Stomach smooth muscle (tissue), 2 donors: ENCODE measurements around the gene FRMD4A.
"Not testable (repeated sequence)": the region's sequence is repeated elsewhere in the genome, so short reads cannot be mapped to it uniquely, and the experiment has no call there.

ENCODE experiments used
- H3K27ac ChIP-seq: one replicate; pipeline ENCODE4 v1.7.0; 2013; ENCODE audit warnings: mild to moderate bottlenecking, low read length, inconsistent platforms
- H3K27me3 ChIP-seq, 2 donors: one replicate each; pipeline ENCODE4 v1.7.0; 2013; ENCODE audit warnings: low read length in 2 of 2; ENCODE audit not compliant: insufficient read depth in 2 of 2, control insufficient read depth in 1 of 2
- H3K36me3 ChIP-seq, 2 donors: one replicate each; pipeline ENCODE4 v1.7.0; 2013; ENCODE audit warnings: low read length in 2 of 2; ENCODE audit not compliant: control insufficient read depth in 2 of 2, insufficient read depth in 2 of 2
- H3K4me1 ChIP-seq: one replicate; pipeline ENCODE4 v1.7.0; 2013; ENCODE audit warnings: low read length; ENCODE audit not compliant: control insufficient read depth, insufficient read depth
- H3K4me3 ChIP-seq, 2 donors: one replicate each; pipeline ENCODE4 v1.7.0; 2013; ENCODE audit warnings: low read length in 2 of 2
- H3K9ac ChIP-seq, 2 donors: one replicate each; pipeline ENCODE4 v1.7.0; 2013; ENCODE audit warnings: low read length in 2 of 2, mild to moderate bottlenecking in 1 of 2
- H3K9me3 ChIP-seq, 2 donors: one replicate each; pipeline ENCODE4 v1.7.0; 2013; ENCODE audit warnings: low read length in 2 of 2; ENCODE audit not compliant: control insufficient read depth in 2 of 2
- donor health status: healthy.
- donor health status: Pancreatic carcinoma.

FRMD4A gene

DNA sequence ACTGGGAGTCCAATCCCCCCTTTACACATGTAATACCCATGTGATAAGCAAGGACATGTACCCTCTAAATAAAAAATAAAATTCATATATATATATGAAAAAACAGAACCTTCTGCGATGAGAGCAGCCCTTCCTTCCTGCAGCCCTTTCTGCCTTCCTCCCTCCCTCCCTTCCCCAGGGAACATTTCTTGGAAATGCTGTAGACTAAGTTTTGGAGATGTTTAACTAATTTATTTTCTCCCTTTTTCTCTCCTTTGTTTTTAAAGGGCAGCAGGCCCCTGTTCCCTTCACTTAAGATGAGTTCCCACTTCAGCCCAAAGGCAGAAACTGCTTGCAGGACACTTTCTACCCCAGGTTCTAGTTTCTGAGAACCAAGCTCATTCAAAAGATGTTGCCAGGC lies 179.2 kb downstream of the FRMD4A start:
- Histone ChIP-seq H3K4me3 (no peak overlapping the region), H3K36me3 (no peaks in the 10 kb centered on the region), H3K9me3 (no peaks in the 10 kb centered on the region), H3K27ac (no peak overlapping the region), H3K4me1 (no peaks in the 10 kb centered on the region), H3K9ac (no peak overlapping the region), H3K27me3 (no peaks in the 10 kb centered on the region)

GRCh38 chr10:14150526-14150925 lies 180.2 kb downstream of the FRMD4A start:
- Histone ChIP-seq H3K9me3 (no peaks in the 10 kb centered on the region), H3K4me3 (no peak overlapping the region), H3K27ac (no peak overlapping the region), H3K4me1 (no peaks in the 10 kb centered on the region), H3K27me3 (no peaks in the 10 kb centered on the region), H3K36me3 (no peaks in the 10 kb centered on the region), H3K9ac (no peak overlapping the region)

DNA sequence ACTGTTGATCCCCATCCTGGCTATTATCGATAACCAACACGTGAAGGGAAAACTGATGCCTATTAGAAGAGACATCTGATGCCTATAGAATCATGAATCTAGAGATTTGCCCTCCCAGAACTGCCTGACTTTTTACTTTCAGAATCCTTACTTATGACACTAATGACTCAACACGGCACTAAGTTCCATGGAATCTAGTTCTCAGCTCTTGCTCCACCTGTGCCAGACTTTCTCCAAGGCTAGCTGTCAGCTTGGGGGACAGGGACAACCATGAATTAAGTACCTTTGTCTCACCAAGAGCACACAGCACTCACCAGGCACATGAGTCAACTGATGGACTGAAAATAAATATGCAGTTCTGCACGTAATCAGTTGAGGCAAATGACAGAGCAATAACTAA lies 184.2 kb downstream of the FRMD4A start:
- no peaks in the 10 kb centered on the region for H3K9me3 ChIP-seq
- H3K27me3 ChIP-seq, result no peaks in the 10 kb centered on the region
- no peak overlapping the region for H3K27ac ChIP-seq
- H3K4me3 ChIP-seq, result no peak overlapping the region
- H3K4me1 ChIP-seq, result no peaks in the 10 kb centered on the region
- H3K9ac ChIP-seq, result no peak overlapping the region
- H3K36me3 ChIP-seq, result no peaks in the 10 kb centered on the region

- H3K27me3 ChIP-seq, result no peaks in the 10 kb centered on the region
- no peak overlapping the region for H3K27ac ChIP-seq
- H3K4me3 ChIP-seq, result no peak overlapping the region
- no peak overlapping the region for H3K9ac ChIP-seq
- H3K4me1 ChIP-seq, result no peaks in the 10 kb centered on the region
- no peaks in the 10 kb centered on the region for H3K9me3 ChIP-seq
- H3K36me3 ChIP-seq, result no peaks in the 10 kb centered on the region
Observed at GRCh38 chr10:14146025-14146424, 184.7 kb downstream of the FRMD4A start.

- Histone ChIP-seq H3K4me3 (no peak overlapping the region), H3K9me3 (no peaks in the 10 kb centered on the region), H3K27me3 (peaks cover 0 to 2% of the 10 kb centered on the region in 2 donors), H3K4me1 (no peaks in the 10 kb centered on the region), H3K36me3 (no peaks in the 10 kb centered on the region), H3K9ac (no peak overlapping the region), H3K27ac (no peak overlapping the region)
Observed at GRCh38 chr10:14144451-14144850, 186.3 kb downstream of the FRMD4A start.

- H3K27me3 ChIP-seq, result peaks cover 0 to 2% of the 10 kb centered on the region in 2 donors
- H3K4me1 ChIP-seq, result no peaks in the 10 kb centered on the region
- no peaks in the 10 kb centered on the region for H3K36me3 ChIP-seq
- H3K9ac ChIP-seq, result no peak overlapping the region
- H3K27ac ChIP-seq, result no peak overlapping the region
- H3K4me3 ChIP-seq, result no peak overlapping the region
- no peaks in the 10 kb centered on the region for H3K9me3 ChIP-seq
Observed at GRCh38 chr10:14142606-14143250, 188.0 kb downstream of the FRMD4A start.

DNA sequence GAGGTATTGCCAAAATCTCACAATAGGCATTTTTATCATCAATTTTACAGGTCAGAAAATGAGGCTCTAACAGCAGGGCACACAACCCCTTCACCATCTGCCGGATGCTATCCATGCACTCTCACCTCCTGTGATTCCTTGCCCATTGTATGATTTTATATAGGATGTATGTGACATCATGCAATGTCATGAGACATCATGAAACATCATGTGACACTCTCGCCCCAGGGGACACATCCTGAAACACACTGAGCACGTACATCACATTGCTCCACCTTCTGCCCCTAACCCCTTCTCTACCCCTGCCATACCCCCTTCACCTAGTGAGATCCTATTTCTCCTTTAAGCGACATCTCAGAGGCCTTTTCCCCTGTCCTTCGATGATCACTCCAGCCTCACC lies 189.4 kb downstream of the FRMD4A start:
- H3K4me1 ChIP-seq, result no peaks in the 10 kb centered on the region
- H3K9ac ChIP-seq, result no peak overlapping the region
- no peaks in the 10 kb centered on the region for H3K9me3 ChIP-seq
- no peak overlapping the region for H3K27ac ChIP-seq
- H3K4me3 ChIP-seq, result no peak overlapping the region
- no peaks in the 10 kb centered on the region for H3K36me3 ChIP-seq
- H3K27me3 ChIP-seq, result peaks cover 0 to 2% of the 10 kb centered on the region in 2 donors

DNA sequence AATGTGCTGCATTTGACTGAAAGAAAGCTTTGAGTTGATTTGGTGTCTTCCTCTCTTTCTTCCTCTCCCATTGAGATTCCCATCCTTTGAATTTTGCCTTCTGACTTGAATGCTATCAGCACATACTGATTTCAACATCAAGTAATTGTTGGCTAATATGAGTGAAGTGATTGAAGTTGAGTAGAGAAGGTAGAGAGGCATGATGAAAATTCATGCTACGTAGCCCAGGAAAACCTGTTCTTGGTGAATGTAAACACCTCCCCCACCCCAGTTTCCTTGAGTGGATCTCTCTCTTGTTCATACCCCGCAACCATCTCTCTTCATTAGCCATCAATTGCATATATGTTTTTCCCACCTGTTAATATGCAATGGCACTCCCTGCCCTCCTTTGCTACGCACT lies 193.3 kb downstream of the FRMD4A start:
- no peaks in the 10 kb centered on the region for H3K36me3 ChIP-seq
- H3K27me3 ChIP-seq, result peaks cover 0 to 3% of the 10 kb centered on the region in 2 donors
- no peak overlapping the region for H3K27ac ChIP-seq
- H3K4me1 ChIP-seq, result no peaks in the 10 kb centered on the region
- no peaks in the 10 kb centered on the region for H3K9me3 ChIP-seq
- no peak overlapping the region for H3K9ac ChIP-seq
- H3K4me3 ChIP-seq, result no peak overlapping the region

DNA sequence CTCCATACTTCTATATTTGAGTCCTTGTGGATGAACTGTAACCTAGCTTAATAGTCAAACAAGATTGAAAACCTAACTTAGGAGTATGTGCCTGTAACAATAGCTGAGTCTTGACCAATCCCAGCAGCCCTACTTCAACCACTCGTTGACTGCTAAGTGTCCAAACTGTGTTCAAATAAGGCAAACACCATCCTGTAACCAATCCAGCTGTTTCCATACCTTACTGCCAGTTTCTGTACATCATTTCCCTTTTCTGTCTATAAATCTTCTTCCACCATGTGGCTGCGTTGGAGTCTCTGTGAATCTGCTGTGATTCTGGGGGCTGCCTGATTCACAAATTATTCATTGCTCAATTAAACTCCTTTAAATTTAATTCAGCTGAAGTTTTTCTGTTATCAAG lies 195.5 kb downstream of the FRMD4A start:
- not testable (repeated sequence) for H3K9me3 ChIP-seq, H3K27me3 ChIP-seq, H3K4me3 ChIP-seq, H3K9ac ChIP-seq, H3K27ac ChIP-seq, H3K36me3 ChIP-seq, H3K4me1 ChIP-seq

DNA sequence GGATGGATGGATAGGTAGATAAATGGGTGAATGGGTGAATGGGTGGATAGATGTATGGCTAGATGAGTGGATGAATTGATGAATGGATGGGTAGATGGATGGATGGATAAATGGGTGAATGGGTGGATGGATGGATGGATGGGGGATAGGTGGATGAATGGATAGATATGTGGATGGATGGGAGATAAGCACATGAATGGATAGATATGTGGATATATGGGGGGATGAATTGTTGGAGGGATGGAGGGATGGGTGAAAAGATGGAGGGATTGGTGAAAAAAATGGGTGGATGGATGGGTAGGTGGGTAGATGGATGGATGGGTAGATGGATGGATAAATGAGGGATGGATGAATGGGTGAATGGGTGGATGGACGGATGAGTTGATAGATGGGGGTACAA lies 196.4 kb downstream of the FRMD4A start:
- no peaks in the 10 kb centered on the region for H3K36me3 ChIP-seq
- H3K27me3 ChIP-seq, result peaks cover 0 to 2% of the 10 kb centered on the region in 2 donors
- H3K4me1 ChIP-seq, result no peaks in the 10 kb centered on the region
- H3K9me3 ChIP-seq, result no peaks in the 10 kb centered on the region
- H3K27ac ChIP-seq, result no peak overlapping the region
- H3K4me3 ChIP-seq, result no peak overlapping the region
- H3K9ac ChIP-seq, result no peak overlapping the region

- no peaks in the 10 kb centered on the region for H3K4me1 ChIP-seq
Observed at GRCh38 chr10:14131261-14131960, 199.3 kb downstream of the FRMD4A start.

More at GRCh38 chr10:14131261-14131960, 199.3 kb downstream of the FRMD4A start:
- H3K4me3 ChIP-seq, result no peak overlapping the region
- H3K9me3 ChIP-seq, result no peaks in the 10 kb centered on the region
- H3K27ac ChIP-seq, result no peak overlapping the region
- no peak overlapping the region for H3K9ac ChIP-seq
- peaks cover 0 to 2% of the 10 kb centered on the region in 2 donors for H3K27me3 ChIP-seq
- H3K36me3 ChIP-seq, result no peaks in the 10 kb centered on the region
